HEK293 (cell line): ENCODE data around the gene HEBP1.

Source experiments
- CTCF ChIA-PET: fragments of 350-600 bp; formaldehyde crosslinking; extraction: SDS; loops from one replicate; lab custom pipeline; 2021; ENCODE audit warnings: antibody characterized with exemption; lab: Yijun Ruan, JAX
- POLR2A ChIA-PET: fragments of 300-600 bp; formaldehyde crosslinking; extraction: SDS; loops from one replicate; lab custom pipeline; 2020; ENCODE audit warnings: antibody characterized with exemption, inconsistent platforms; lab: Yijun Ruan, JAX
- H3K27ac ChIP-seq: fragments of 200-500 bp; sonication (Bioruptor generic); 2 replicates; pipeline ENCODE4 v1.5.1; 2014; ENCODE audit warnings: low read depth, low read length, control low read depth, inconsistent platforms; ENCODE audit errors: extremely low read depth
- H3K36me3 ChIP-seq, 2 experiments: fragments of 200-500 bp in 1 of 2; sonication (Bioruptor generic) in 1 of 2; 1 replicate in 1 of 2; 2 replicates in 1 of 2; pipeline ENCODE4 v1.5.1; 2014 to 2017; ENCODE audit warnings: inconsistent platforms in 2 of 2, low read length in 2 of 2; ENCODE audit not compliant: control insufficient read depth in 2 of 2, insufficient read depth in 1 of 2
- H3K4me1 ChIP-seq: fragments of 200-500 bp; sonication (Bioruptor generic); 2 replicates; pipeline ENCODE4 v1.5.1; 2014; ENCODE audit warnings: mild to moderate bottlenecking, low read length, inconsistent platforms; ENCODE audit not compliant: control insufficient read depth, insufficient read depth
- H3K4me3 ChIP-seq: 2 replicates; pipeline ENCODE4 v1.5.1; 2011; ENCODE audit warnings: low read depth, mild to moderate bottlenecking, control low read depth, low read length, moderate library complexity
- H3K9me3 ChIP-seq: fragments of 200-500 bp; sonication (Bioruptor generic); 2 replicates; pipeline ENCODE4 v1.5.1; 2014; ENCODE audit warnings: low read depth, low read length, inconsistent platforms; ENCODE audit not compliant: control insufficient read depth, insufficient read depth
- HOXC10 ChIP-seq: sonication (generic); formaldehyde crosslinking; IDR thresholded peaks from 2 replicates; pipeline ENCODE4 v1.8.1; 2023; ENCODE audit warnings: mild to moderate bottlenecking, missing genetic modification reagents
- HOXD13 ChIP-seq: sonication (generic); formaldehyde crosslinking; IDR thresholded peaks from 2 replicates; pipeline ENCODE4 v1.8.0; 2022; ENCODE audit warnings: missing genetic modification reagents, borderline replicate concordance
- KLF9 ChIP-seq: fragments of 450-650 bp; formaldehyde crosslinking; IDR thresholded peaks from 2 replicates; pipeline ENCODE4 v1.5.1; 2016; ENCODE audit warnings: missing biosample characterization, missing genetic modification characterization, low read depth
- SCRT1 ChIP-seq: fragments of 450-650 bp; formaldehyde crosslinking; IDR thresholded peaks from 2 replicates; pipeline ENCODE4 v1.5.1; 2016; ENCODE audit warnings: missing biosample characterization, missing genetic modification characterization, borderline replicate concordance
- SCRT2 ChIP-seq: fragments of 450-650 bp; formaldehyde crosslinking; IDR thresholded peaks from 2 replicates; pipeline ENCODE4 v1.5.1; 2016; ENCODE audit warnings: missing biosample characterization, missing genetic modification characterization
- TRIM28 ChIP-seq: IDR thresholded peaks from 2 replicates; pipeline ENCODE4 v1.6.1; 2011; ENCODE audit warnings: low read length, control low read depth, borderline replicate concordance
- ZBTB17 ChIP-seq: fragments of 450-650 bp; formaldehyde crosslinking; IDR thresholded peaks from 2 replicates; pipeline ENCODE4 v1.5.1; 2016; ENCODE audit warnings: missing biosample characterization, missing genetic modification characterization
- ZBTB20 ChIP-seq: fragments of 450-650 bp; formaldehyde crosslinking; IDR thresholded peaks from 2 replicates; pipeline ENCODE4 v1.5.1; 2016; ENCODE audit warnings: missing biosample characterization, missing genetic modification characterization
- ZIC2 ChIP-seq: fragments of 450-650 bp; formaldehyde crosslinking; IDR thresholded peaks from 2 replicates; pipeline ENCODE4 v1.5.1; 2016; ENCODE audit warnings: missing biosample characterization, missing genetic modification characterization
- ZNF133 ChIP-seq: fragments of 450-650 bp; formaldehyde crosslinking; IDR thresholded peaks from 2 replicates; pipeline ENCODE4 v1.5.1; 2016; ENCODE audit warnings: missing biosample characterization, missing genetic modification characterization
- ZNF184 ChIP-seq: fragments of 450-650 bp; IDR thresholded peaks from 2 replicates; pipeline ENCODE4 v1.5.1; 2018; ENCODE audit warnings: missing biosample characterization, mild to moderate bottlenecking, missing genetic modification characterization
- ZNF24 ChIP-seq: fragments of 450-650 bp; formaldehyde crosslinking; IDR thresholded peaks from 2 replicates; pipeline ENCODE4 v1.5.1; 2016; ENCODE audit warnings: missing biosample characterization, missing genetic modification characterization
- ZNF529 ChIP-seq: fragments of 450-650 bp; formaldehyde crosslinking; IDR thresholded peaks from 2 replicates; pipeline ENCODE4 v1.5.1; 2017; ENCODE audit warnings: missing genetic modification characterization, missing biosample characterization; ENCODE audit not compliant: insufficient replicate concordance
- ZNF549 ChIP-seq: fragments of 450-650 bp; IDR thresholded peaks from 2 replicates; pipeline ENCODE4 v1.5.1; 2018; ENCODE audit warnings: missing biosample characterization, missing genetic modification characterization, mild to moderate bottlenecking, inconsistent platforms, moderate library complexity
- ZNF626 ChIP-seq: fragments of 450-650 bp; sonication (Bioruptor Pico); formaldehyde crosslinking; IDR thresholded peaks from 2 replicates; pipeline ENCODE4 v1.5.1; 2018; ENCODE audit warnings: missing biosample characterization, missing genetic modification characterization, inconsistent platforms
- ZNF658 ChIP-seq: fragments of 450-650 bp; formaldehyde crosslinking; IDR thresholded peaks from 2 replicates; pipeline ENCODE4; 2016; ENCODE audit warnings: missing biosample characterization, missing genetic modification characterization
- ZNF660 ChIP-seq: fragments of 450-650 bp; IDR thresholded peaks from 2 replicates; pipeline ENCODE4 v1.5.1; 2018; ENCODE audit warnings: missing biosample characterization, mild to moderate bottlenecking, missing genetic modification characterization
- ZNF785 ChIP-seq: fragments of 450-650 bp; formaldehyde crosslinking; IDR thresholded peaks from 2 replicates; pipeline ENCODE4 v1.5.1; 2016; ENCODE audit warnings: missing biosample characterization, missing genetic modification characterization
- TF ChIP-seq, protein P1 (sequence below): fragments of 450-650 bp; formaldehyde crosslinking; IDR thresholded peaks from 2 replicates; pipeline ENCODE4 v1.5.1; 2016; ENCODE audit warnings: missing biosample characterization, missing genetic modification characterization, borderline replicate concordance
- TF ChIP-seq, protein P2 (sequence below): fragments of 450-650 bp; formaldehyde crosslinking; IDR thresholded peaks from 2 replicates; pipeline ENCODE4 v1.5.1; 2016; ENCODE audit warnings: missing biosample characterization, missing genetic modification characterization
- TF ChIP-seq, protein P3 (sequence below): fragments of 450-650 bp; formaldehyde crosslinking; IDR thresholded peaks from 2 replicates; pipeline ENCODE4; 2016; ENCODE audit warnings: missing biosample characterization, missing genetic modification characterization
- TF ChIP-seq, protein P4 (sequence below): fragments of 450-650 bp; formaldehyde crosslinking; IDR thresholded peaks from 2 replicates; pipeline ENCODE4 v1.5.1; 2016; ENCODE audit warnings: missing biosample characterization, missing genetic modification characterization
- TF ChIP-seq, protein P5 (sequence below): fragments of 450-650 bp; formaldehyde crosslinking; IDR thresholded peaks from 2 replicates; pipeline ENCODE4 v1.5.1; 2017; ENCODE audit warnings: missing biosample characterization, mild to moderate bottlenecking, missing genetic modification characterization, moderate library complexity

HEBP1 gene

DNA sequence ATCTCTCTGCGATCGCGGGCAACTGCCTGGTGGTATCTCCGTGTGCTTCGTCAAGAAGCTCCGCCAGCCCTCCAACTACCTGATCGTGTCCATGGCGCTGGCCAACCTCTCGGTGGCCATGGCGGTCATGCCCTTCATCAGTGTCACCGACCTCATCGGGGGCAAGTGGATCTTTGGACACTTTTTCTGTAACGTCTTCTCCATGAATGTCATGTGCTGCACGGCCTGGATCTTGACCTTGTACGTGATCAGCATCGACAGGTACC, 1.6 kb upstream of the HEBP1 start:
- H3K36me3 ChIP-seq = no peaks in the 10 kb centered on the region
- H3K27ac ChIP-seq = peak overlapping the region; percentile 74; the same call in 1 of the 2 replicates
- POLR2A ChIA-PET = no interaction called here
- CTCF ChIA-PET = interaction anchor here (1.0 kb wide), 1 partner anchor 11 kb away, joined by 3 read pairs; no protein-coding TSS in a partner anchor
- H3K9me3 ChIP-seq = no peaks in the 10 kb centered on the region
- no peak overlapping the region for H3K4me3 ChIP-seq
- H3K4me1 ChIP-seq = peaks cover 6% of the 10 kb centered on the region
- TF ChIP-seq, protein P1, sequence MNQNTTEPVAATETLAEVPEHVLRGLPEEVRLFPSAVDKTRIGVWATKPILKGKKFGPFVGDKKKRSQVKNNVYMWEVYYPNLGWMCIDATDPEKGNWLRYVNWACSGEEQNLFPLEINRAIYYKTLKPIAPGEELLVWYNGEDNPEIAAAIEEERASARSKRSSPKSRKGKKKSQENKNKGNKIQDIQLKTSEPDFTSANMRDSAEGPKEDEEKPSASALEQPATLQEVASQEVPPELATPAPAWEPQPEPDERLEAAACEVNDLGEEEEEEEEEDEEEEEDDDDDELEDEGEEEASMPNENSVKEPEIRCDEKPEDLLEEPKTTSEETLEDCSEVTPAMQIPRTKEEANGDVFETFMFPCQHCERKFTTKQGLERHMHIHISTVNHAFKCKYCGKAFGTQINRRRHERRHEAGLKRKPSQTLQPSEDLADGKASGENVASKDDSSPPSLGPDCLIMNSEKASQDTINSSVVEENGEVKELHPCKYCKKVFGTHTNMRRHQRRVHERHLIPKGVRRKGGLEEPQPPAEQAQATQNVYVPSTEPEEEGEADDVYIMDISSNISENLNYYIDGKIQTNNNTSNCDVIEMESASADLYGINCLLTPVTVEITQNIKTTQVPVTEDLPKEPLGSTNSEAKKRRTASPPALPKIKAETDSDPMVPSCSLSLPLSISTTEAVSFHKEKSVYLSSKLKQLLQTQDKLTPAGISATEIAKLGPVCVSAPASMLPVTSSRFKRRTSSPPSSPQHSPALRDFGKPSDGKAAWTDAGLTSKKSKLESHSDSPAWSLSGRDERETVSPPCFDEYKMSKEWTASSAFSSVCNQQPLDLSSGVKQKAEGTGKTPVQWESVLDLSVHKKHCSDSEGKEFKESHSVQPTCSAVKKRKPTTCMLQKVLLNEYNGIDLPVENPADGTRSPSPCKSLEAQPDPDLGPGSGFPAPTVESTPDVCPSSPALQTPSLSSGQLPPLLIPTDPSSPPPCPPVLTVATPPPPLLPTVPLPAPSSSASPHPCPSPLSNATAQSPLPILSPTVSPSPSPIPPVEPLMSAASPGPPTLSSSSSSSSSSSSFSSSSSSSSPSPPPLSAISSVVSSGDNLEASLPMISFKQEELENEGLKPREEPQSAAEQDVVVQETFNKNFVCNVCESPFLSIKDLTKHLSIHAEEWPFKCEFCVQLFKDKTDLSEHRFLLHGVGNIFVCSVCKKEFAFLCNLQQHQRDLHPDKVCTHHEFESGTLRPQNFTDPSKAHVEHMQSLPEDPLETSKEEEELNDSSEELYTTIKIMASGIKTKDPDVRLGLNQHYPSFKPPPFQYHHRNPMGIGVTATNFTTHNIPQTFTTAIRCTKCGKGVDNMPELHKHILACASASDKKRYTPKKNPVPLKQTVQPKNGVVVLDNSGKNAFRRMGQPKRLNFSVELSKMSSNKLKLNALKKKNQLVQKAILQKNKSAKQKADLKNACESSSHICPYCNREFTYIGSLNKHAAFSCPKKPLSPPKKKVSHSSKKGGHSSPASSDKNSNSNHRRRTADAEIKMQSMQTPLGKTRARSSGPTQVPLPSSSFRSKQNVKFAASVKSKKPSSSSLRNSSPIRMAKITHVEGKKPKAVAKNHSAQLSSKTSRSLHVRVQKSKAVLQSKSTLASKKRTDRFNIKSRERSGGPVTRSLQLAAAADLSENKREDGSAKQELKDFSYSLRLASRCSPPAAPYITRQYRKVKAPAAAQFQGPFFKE = 0 out of 2 replicates have a peak, but pooled peaks have one; percentile 27
- peak; percentile 55 for TF ChIP-seq SCRT2 (tag by site-specific recombination)
- no peak for TF ChIP-seq HOXC10 (CRISPR knock-in tag)
- no peak for TF ChIP-seq TRIM28
- no peak for TF ChIP-seq HOXD13 (CRISPR knock-in tag)
- peak; percentile 36; the same call in 1 of the 2 replicates for TF ChIP-seq SCRT1 (tag by site-specific recombination)
- TF ChIP-seq ZNF658 (tag by site-specific recombination) = no peak

DNA sequence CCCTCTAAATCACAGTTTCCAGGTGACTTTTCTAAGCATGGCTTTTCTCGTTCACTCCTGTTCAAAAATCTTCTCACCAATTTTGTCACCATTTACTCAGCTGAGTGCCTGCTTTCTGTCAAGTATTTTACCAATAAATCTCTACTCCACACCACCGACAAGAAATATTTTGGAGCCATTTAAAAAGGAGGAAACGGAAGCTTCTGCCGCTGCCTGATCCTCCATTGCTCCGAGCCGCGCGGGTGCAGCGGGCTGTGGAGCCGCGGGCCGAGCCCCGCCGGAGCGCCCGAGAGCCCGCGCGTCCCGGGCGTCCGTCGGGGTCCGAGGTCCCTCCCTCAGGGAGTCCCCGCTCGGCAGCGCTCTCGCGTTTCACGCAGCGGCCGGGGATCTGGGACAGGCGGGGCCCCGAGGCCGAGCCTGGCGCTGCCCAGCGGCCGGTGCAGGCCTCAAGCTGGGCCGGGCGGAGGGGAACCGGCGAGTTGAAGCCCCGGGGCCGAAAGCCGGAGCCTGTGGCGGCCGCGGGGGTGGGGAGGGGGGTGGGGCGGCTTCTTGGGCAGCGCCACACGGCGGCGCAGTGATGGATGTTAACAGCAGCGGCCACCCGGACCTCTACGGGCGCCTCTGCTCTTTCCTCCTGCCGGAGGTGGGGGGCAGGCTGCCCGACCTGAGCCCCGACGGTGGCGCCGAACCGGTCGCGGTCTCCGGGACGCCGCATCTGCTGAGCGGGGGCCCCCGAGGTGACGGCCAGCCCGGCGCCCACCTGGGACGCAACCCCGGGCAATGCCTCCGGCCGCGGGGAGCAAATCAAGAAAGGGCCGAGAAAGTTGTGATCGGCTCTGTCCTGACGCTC, 1.1 kb upstream of the HEBP1 start:
- POLR2A ChIA-PET = interaction anchor here (0.7 kb wide), 1 partner anchor 110 kb away, joined by 3 read pairs; the partner anchor contains the start of gene GPRC5A
- CTCF ChIA-PET = interaction anchor here (0.7 to 1.0 kb wide), 3 partner anchors 11 to 18 kb away, joined by 3 to 4 read pairs (median 3); no protein-coding TSS in a partner anchor
- Histone ChIP-seq H3K4me3 (peak overlapping the region; percentile 47), H3K9me3 (no peaks in the 10 kb centered on the region), H3K4me1 (peaks cover 6% of the 10 kb centered on the region), H3K27ac (peak overlapping the region; percentile 74; the same call in 1 of the 2 replicates), H3K36me3 (no peaks in the 10 kb centered on the region)
- peak; percentile 68 for TF ChIP-seq KLF9 (tag by site-specific recombination)
- TF ChIP-seq, protein P2, sequence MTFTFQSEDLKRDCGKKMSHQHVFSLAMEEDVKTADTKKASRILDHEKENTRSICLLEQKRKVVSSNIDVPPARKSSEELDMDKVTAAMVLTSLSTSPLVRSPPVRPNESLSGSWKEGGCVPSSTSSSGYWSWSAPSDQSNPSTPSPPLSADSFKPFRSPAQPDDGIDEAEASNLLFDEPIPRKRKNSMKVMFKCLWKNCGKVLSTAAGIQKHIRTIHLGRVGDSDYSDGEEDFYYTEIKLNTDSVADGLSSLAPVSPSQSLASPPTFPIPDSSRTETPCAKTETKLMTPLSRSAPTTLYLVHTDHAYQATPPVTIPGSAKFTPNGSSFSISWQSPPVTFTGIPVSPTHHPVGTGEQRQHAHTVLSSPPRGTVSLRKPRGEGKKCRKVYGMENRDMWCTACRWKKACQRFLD = no peak
- TF ChIP-seq ZNF133 = no peak
- no peak for TF ChIP-seq ZNF549
- TF ChIP-seq ZNF660 (tag by site-specific recombination) = peak; percentile 74; the same call in 1 of the 2 replicates
- TF ChIP-seq ZNF785 = no peak
- no peak for TF ChIP-seq ZNF529 (tag by site-specific recombination)
- no peak for TF ChIP-seq ZNF24 (tag by site-specific recombination)
- TF ChIP-seq ZNF184 = 0 out of 2 replicates have a peak, but pooled peaks have one; percentile 30
- TF ChIP-seq ZNF626 = no peak
- peak; percentile 70 for TF ChIP-seq ZIC2 (tag by site-specific recombination)
- TF ChIP-seq, protein P3, sequence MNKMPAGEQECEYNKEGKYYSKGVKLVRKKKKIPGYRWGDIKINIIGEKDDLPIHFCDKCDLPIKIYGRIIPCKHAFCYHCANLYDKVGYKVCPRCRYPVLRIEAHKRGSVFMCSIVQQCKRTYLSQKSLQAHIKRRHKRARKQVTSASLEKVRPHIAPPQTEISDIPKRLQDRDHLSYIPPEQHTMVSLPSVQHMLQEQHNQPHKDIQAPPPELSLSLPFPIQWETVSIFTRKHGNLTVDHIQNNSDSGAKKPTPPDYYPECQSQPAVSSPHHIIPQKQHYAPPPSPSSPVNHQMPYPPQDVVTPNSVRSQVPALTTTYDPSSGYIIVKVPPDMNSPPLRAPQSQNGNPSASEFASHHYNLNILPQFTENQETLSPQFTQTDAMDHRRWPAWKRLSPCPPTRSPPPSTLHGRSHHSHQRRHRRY (tag by site-specific recombination) = no peak
- no peak; the same call in 1 of the 2 replicates for TF ChIP-seq ZBTB17 (tag by site-specific recombination)
- peak; percentile 9; the same call in 1 of the 2 replicates for TF ChIP-seq ZBTB20 (tag by site-specific recombination)
- TF ChIP-seq, protein P4, sequence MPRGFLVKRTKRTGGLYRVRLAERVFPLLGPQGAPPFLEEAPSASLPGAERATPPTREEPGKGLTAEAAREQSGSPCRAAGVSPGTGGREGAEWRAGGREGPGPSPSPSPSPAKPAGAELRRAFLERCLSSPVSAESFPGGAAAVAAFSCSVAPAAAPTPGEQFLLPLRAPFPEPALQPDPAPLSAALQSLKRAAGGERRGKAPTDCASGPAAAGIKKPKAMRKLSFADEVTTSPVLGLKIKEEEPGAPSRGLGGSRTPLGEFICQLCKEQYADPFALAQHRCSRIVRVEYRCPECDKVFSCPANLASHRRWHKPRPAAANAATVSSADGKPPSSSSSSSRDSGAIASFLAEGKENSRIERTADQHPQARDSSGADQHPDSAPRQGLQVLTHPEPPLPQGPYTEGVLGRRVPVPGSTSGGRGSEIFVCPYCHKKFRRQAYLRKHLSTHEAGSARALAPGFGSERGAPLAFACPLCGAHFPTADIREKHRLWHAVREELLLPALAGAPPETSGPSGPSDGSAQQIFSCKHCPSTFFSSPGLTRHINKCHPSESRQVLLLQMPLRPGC = no peak
- TF ChIP-seq, protein P5, sequence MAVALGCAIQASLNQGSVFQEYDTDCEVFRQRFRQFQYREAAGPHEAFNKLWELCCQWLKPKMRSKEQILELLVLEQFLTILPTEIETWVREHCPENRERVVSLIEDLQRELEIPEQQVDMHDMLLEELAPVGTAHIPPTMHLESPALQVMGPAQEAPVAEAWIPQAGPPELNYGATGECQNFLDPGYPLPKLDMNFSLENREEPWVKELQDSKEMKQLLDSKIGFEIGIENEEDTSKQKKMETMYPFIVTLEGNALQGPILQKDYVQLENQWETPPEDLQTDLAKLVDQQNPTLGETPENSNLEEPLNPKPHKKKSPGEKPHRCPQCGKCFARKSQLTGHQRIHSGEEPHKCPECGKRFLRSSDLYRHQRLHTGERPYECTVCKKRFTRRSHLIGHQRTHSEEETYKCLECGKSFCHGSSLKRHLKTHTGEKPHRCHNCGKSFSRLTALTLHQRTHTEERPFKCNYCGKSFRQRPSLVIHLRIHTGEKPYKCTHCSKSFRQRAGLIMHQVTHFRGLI = no peak; the same call in 1 of the 2 replicates
